ENCODE results near the gene FAM110A.

GRCh38 chr20:870758-871157 is 37.2 kb downstream of the FAM110A start:
- TF ChIP-seq EZH2 (IDR thresholded peaks at IDR 0.05; ENCODE audit: borderline replicate concordance, insufficient read depth, low read depth, low read length, poor library complexity, severe bottlenecking), result no peak
- TF ChIP-seq, protein P1, sequence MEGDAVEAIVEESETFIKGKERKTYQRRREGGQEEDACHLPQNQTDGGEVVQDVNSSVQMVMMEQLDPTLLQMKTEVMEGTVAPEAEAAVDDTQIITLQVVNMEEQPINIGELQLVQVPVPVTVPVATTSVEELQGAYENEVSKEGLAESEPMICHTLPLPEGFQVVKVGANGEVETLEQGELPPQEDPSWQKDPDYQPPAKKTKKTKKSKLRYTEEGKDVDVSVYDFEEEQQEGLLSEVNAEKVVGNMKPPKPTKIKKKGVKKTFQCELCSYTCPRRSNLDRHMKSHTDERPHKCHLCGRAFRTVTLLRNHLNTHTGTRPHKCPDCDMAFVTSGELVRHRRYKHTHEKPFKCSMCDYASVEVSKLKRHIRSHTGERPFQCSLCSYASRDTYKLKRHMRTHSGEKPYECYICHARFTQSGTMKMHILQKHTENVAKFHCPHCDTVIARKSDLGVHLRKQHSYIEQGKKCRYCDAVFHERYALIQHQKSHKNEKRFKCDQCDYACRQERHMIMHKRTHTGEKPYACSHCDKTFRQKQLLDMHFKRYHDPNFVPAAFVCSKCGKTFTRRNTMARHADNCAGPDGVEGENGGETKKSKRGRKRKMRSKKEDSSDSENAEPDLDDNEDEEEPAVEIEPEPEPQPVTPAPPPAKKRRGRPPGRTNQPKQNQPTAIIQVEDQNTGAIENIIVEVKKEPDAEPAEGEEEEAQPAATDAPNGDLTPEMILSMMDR (IDR thresholded peaks at IDR 0.05), result no peak

Measured in B cell (primary cell).